H1 (cell line): ENCODE data around the gene ARL5A. TPM values are rescaled to one million over a fixed set of nuclear protein-coding genes. Genes with fewer than 3 reads are reported as not detected.

ENCODE experiments used
- CBX8 ChIP-seq: fragments of 300-800, 300-1000 bp; sonication (generic); IDR thresholded peaks from 2 replicates; pipeline ENCODE4 v1.7.1; 2016; ENCODE audit warnings: low read depth, low read length, borderline replicate concordance
- CTBP2 ChIP-seq: IDR thresholded peaks from 2 replicates; pipeline ENCODE4 v1.7.0; 2011; ENCODE audit warnings: borderline replicate concordance, mild to moderate bottlenecking, moderate library complexity, mixed read lengths, low read length; ENCODE audit not compliant: insufficient read depth, insufficient read length
- ZNF274 ChIP-seq: IDR thresholded peaks from 2 replicates; pipeline ENCODE4 v1.7.0; 2012; ENCODE audit warnings: low read length, borderline replicate concordance; ENCODE audit errors: extremely low read depth
- polyA plus RNA-seq, 7 experiments: library from polyadenylated mRNA; depleted of rRNA in 3 of 7; stranded (reverse) in 5 of 7; unstranded in 2 of 7; fragments of >200 nt in 5 of 7; fragments of 200-250 nt in 2 of 7; gene quantifications; 1 replicate in 5 of 7; 2 replicates in 1 of 7; 4 replicates in 1 of 7; pipeline versions ENCODE4 v1.2.1 to v1.2.3, GENCODE V29; 2011 to 2013; ENCODE audit warnings: missing spikeins in 2 of 7, mixed read lengths in 2 of 7
- total RNA-seq: library from RNA; stranded (reverse); fragmentation: NEBNext Ultra II Directional; extraction: Animal tissue kit (Norgen Biotek cat#: 25700); gene quantifications from 2 replicates; pipeline ENCODE4 v1.2.1, GENCODE V29; 2021
- TF ChIP-seq, protein P1 (sequence below): IDR thresholded peaks from 2 replicates; pipeline ENCODE4 v1.6.1; 2012; ENCODE audit warnings: inconsistent platforms
- TF ChIP-seq, protein P2 (sequence below): IDR thresholded peaks from 2 replicates; pipeline ENCODE4 v1.6.1; 2012; ENCODE audit warnings: low read length, inconsistent platforms

Gene ARL5A
- total and polyA plus RNA-seq, 2 of the 8 experiments (the other 6 are each of a cell fraction or from before 2014, with no cell fraction given) = 12.6 to 86.3 TPM

DNA sequence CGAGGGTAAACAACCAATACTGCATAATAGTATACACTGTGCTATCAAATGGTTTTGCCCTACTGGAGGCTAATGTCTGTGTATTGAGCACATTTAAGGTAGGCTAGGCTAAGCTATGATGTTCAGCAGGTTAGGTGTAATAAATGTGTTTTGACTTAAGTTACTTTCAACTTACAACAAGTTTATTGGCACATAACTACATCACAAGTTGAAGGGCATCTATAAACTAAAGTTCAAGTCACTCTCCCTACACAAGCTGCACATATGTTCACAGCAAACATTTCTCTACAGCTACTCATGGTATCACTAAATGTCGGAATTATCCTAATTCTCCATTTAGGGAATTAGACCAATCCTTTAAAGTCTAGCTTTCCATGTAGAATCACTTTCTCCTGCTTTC lies 11.4 kb downstream of the ARL5A start (continued):
- TF ChIP-seq ZNF274 = no peak
- TF ChIP-seq, protein P1, sequence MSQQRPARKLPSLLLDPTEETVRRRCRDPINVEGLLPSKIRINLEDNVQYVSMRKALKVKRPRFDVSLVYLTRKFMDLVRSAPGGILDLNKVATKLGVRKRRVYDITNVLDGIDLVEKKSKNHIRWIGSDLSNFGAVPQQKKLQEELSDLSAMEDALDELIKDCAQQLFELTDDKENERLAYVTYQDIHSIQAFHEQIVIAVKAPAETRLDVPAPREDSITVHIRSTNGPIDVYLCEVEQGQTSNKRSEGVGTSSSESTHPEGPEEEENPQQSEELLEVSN = no peak
- no peak for TF ChIP-seq CBX8
- no peak for TF ChIP-seq CTBP2
- TF ChIP-seq, protein P2, sequence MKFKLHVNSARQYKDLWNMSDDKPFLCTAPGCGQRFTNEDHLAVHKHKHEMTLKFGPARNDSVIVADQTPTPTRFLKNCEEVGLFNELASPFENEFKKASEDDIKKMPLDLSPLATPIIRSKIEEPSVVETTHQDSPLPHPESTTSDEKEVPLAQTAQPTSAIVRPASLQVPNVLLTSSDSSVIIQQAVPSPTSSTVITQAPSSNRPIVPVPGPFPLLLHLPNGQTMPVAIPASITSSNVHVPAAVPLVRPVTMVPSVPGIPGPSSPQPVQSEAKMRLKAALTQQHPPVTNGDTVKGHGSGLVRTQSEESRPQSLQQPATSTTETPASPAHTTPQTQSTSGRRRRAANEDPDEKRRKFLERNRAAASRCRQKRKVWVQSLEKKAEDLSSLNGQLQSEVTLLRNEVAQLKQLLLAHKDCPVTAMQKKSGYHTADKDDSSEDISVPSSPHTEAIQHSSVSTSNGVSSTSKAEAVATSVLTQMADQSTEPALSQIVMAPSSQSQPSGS = no peak
